Measurements from ENCODE around the gene TF.

DNA sequence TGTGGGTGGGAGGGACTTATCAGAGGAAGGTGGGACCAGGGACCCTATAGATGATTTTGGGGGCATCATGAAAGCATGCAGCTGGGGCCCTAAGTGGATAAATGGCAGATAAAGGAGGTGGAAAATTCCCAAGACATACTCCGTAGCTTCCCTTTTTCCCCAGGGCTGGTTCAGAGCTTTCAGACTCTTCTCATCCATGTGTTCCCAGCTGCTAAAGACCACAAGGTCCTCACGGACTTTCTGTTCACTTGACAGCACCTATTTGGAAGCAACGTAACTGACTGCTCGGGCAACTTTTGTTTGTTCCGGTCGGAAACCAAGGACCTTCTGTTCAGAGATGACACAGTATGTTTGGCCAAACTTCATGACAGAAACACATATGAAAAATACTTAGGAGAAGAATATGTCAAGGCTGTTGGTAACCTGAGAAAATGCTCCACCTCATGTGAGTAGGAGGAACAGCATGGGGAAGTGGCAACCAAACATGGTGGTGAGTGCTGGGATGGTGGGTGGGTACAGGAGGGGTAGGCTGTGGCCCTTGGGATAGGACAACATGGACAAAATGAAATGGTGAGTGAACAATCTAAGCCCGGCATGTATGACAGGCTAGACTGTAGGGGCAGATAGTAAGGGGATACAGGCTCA lies 30.7 kb downstream of the TF start:
- TF ChIP-seq, protein P1, sequence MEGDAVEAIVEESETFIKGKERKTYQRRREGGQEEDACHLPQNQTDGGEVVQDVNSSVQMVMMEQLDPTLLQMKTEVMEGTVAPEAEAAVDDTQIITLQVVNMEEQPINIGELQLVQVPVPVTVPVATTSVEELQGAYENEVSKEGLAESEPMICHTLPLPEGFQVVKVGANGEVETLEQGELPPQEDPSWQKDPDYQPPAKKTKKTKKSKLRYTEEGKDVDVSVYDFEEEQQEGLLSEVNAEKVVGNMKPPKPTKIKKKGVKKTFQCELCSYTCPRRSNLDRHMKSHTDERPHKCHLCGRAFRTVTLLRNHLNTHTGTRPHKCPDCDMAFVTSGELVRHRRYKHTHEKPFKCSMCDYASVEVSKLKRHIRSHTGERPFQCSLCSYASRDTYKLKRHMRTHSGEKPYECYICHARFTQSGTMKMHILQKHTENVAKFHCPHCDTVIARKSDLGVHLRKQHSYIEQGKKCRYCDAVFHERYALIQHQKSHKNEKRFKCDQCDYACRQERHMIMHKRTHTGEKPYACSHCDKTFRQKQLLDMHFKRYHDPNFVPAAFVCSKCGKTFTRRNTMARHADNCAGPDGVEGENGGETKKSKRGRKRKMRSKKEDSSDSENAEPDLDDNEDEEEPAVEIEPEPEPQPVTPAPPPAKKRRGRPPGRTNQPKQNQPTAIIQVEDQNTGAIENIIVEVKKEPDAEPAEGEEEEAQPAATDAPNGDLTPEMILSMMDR (IDR thresholded peaks at IDR 0.05; ENCODE audit: low read depth, low read length) = no peak
- TF ChIP-seq POLR2A (IDR thresholded peaks at IDR 0.05; ENCODE audit: extremely low read depth, insufficient read length) = no peak
- TF ChIP-seq, protein P2, sequence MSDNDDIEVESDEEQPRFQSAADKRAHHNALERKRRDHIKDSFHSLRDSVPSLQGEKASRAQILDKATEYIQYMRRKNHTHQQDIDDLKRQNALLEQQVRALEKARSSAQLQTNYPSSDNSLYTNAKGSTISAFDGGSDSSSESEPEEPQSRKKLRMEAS (IDR thresholded peaks at IDR 0.05; ENCODE audit: low read depth, low read length) = no peak
- TF ChIP-seq MYC (IDR thresholded peaks at IDR 0.05; ENCODE audit: low read depth, low read length) = no peak
